ENCODE results near the gene BTBD6.

GRCh38 chr14:105217774-105218173, 30.6 kb upstream of the BTBD6 start:
- no peak for TF ChIP-seq CTCF (conservative IDR thresholded peaks at IDR 0.05)
- no peak for TF ChIP-seq EZH2 (IDR thresholded peaks at IDR 0.05; ENCODE audit: low read depth)
